Thyroid gland (tissue), 4 donors: ENCODE results near the gene COPE.

ENCODE experiments used
- POLR2A ChIP-seq, 2 donors: fragments of 450-650 bp; IDR thresholded peaks; one replicate each; pipeline ENCODE4 v1.6.1; 2017; ENCODE audit warnings: antibody characterized with exemption in 2 of 2, mild to moderate bottlenecking in 2 of 2, moderate library complexity in 1 of 2
- TF ChIP-seq, protein P1 (sequence below), 6 experiments: fragments of 200-600 bp in 3 of 6; fragments of 450-650 bp in 3 of 6; sonication (generic) in 3 of 6; IDR thresholded peaks; one replicate each; pipeline ENCODE4 v1.5.1; 2016 to 2019; ENCODE audit warnings: antibody characterized with exemption in 6 of 6, mild to moderate bottlenecking in 2 of 6, inconsistent platforms in 1 of 6, moderate library complexity in 1 of 6

DNA sequence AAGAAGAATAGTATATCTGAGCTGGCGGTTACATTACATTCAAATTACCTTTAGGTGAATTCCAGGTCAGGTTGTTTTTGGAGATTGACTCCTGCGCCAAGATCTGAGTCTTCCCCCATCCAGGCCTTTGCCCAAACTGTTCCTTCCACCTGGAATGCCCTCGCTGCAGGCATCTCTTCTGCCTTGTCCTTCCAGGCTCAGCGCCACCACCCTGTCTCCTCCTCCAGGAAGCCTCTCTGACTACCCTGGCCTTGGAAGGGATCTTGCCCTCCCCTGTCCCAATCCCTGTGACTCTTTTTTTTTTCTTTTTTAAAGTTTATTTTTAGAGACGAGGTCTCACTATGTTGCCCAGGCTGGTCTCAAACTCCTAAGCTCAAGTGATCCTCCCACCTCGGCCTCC is 23.5 kb upstream of the COPE start:
- TF ChIP-seq, protein P1, sequence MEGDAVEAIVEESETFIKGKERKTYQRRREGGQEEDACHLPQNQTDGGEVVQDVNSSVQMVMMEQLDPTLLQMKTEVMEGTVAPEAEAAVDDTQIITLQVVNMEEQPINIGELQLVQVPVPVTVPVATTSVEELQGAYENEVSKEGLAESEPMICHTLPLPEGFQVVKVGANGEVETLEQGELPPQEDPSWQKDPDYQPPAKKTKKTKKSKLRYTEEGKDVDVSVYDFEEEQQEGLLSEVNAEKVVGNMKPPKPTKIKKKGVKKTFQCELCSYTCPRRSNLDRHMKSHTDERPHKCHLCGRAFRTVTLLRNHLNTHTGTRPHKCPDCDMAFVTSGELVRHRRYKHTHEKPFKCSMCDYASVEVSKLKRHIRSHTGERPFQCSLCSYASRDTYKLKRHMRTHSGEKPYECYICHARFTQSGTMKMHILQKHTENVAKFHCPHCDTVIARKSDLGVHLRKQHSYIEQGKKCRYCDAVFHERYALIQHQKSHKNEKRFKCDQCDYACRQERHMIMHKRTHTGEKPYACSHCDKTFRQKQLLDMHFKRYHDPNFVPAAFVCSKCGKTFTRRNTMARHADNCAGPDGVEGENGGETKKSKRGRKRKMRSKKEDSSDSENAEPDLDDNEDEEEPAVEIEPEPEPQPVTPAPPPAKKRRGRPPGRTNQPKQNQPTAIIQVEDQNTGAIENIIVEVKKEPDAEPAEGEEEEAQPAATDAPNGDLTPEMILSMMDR (IDR thresholded peaks at IDR 0.05): no peak
- no peak for TF ChIP-seq POLR2A (IDR thresholded peaks at IDR 0.05)
